WERI-Rb-1 (cell line): ENCODE data around the gene SLX9.

Source experiments
- DNase-seq: peaks from one replicate; pipeline ENCODE4 v3.0.0-alpha.2; 2020
- H3K27ac ChIP-seq: fragments of 250-450 bp; sonication (Bioruptor Pico); 2 replicates; pipeline ENCODE4 v1.5.1; 2020; ENCODE audit warnings: mild to moderate bottlenecking, moderate library complexity
- H3K27me3 ChIP-seq: fragments of 250-450 bp; sonication (Bioruptor Pico); 2 replicates; pipeline ENCODE4 v1.5.1; 2021; ENCODE audit warnings: mild to moderate bottlenecking, low read depth, moderate library complexity; ENCODE audit not compliant: insufficient read depth, severe bottlenecking
- H3K36me3 ChIP-seq: fragments of 250-450 bp; sonication (Bioruptor Pico); 2 replicates; pipeline ENCODE4 v1.5.1; 2020; ENCODE audit warnings: mild to moderate bottlenecking, moderate library complexity
- H3K4me3 ChIP-seq: 2 replicates; pipeline ENCODE4 v1.5.1; 2011; ENCODE audit warnings: low read depth, mild to moderate bottlenecking, control low read depth, low read length
- H3K9me3 ChIP-seq: fragments of 250-450 bp; sonication (Bioruptor Pico); 2 replicates; pipeline ENCODE4 v1.5.1; 2021; ENCODE audit warnings: mild to moderate bottlenecking, moderate library complexity; ENCODE audit not compliant: severe bottlenecking
- TF ChIP-seq, protein P1 (sequence below): IDR thresholded peaks from 2 replicates; pipeline ENCODE4 v1.5.1; 2011; ENCODE audit warnings: low read depth, mild to moderate bottlenecking, control low read depth, inconsistent platforms, low read length

Gene SLX9

DNA sequence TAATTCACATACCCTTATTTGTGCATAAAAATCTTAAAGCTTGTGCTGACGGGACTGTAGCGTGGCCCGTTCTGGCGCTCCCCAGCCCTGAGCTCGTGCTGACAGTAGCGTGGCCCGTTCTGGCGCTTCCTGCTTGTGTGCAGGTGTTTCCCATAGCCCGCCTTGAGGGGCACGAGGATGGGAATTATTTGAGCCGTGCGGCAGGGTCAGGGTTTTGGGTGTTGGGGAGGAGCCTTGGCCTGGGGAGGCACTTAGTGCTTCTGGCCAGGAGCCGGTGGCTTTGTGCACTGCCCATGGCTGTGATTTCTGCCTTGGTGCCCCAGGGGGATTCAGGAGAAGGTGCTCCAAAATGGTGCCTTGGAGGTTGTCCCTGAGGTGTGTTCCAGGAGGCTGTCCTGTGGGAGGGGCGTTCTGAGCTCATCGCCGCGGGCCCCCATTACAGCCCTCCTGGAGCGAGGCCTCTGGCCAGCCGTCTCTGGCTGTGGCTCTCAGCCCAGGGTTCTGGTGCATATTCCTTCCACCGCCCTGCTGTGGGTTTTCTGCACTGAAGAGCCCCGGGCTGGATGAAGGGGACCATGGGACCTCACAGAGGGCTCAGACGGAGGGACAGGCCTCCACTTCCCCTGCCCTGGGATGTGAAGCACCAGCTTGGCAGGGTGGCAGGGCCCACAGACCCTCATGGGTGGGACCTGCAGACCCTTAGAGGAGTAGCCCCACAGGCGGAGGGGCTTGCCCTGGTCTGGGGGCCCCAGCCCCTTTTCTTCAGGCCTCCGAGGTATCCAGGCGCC lies 6.6 kb downstream of the SLX9 start:
- Histone ChIP-seq H3K36me3 (peaks cover 89% of the 10 kb centered on the region), H3K4me3 (no peak overlapping the region), H3K27ac (no peak overlapping the region), H3K9me3 (no peaks in the 10 kb centered on the region), H3K27me3 (no peaks in the 10 kb centered on the region)
- TF ChIP-seq, protein P1, sequence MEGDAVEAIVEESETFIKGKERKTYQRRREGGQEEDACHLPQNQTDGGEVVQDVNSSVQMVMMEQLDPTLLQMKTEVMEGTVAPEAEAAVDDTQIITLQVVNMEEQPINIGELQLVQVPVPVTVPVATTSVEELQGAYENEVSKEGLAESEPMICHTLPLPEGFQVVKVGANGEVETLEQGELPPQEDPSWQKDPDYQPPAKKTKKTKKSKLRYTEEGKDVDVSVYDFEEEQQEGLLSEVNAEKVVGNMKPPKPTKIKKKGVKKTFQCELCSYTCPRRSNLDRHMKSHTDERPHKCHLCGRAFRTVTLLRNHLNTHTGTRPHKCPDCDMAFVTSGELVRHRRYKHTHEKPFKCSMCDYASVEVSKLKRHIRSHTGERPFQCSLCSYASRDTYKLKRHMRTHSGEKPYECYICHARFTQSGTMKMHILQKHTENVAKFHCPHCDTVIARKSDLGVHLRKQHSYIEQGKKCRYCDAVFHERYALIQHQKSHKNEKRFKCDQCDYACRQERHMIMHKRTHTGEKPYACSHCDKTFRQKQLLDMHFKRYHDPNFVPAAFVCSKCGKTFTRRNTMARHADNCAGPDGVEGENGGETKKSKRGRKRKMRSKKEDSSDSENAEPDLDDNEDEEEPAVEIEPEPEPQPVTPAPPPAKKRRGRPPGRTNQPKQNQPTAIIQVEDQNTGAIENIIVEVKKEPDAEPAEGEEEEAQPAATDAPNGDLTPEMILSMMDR, result no peak
- DNase-seq, result no peak

DNA sequence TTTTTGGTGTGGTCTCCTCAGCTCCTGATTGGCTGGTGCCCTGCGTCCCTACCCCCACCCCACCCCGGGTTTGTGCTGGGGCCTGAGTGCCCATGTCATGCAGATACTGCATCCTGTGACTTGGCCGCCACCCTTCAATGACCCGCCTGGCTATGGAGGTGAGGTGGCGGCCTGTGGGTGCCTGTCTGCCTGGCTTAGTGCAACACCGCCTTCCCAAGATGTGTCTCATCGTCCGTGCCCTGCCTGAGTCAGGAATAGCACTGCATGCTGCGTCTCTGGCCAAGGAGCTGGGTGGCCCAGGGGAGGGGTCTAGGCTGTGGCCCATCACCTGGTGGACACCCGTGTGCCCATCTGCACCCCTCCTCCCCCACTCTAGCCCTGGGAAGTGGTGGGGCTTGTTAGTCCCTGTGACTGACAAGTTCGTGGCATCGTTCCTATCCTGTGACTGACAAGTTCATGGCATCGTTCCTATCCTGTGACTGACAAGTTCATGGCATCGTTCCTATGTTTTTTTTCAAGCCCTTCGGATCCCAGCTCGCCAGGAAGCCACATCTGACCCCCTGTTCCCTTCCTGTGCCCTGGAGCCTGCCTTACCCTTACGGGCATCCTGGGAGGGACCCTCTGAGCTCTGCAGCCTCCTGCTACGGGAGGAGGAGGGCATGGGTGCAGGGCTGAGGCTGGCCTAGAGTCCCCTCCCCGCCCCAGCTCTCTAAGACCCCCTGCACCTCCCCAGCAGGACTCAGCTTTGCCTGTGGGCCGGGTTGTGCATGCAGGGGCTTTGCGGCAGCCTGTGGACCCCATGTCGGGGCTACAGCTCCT lies 7.5 kb downstream of the SLX9 start:
- no peaks in the 10 kb centered on the region for H3K9me3 ChIP-seq
- H3K27me3 ChIP-seq, result no peaks in the 10 kb centered on the region
- no peak overlapping the region for H3K4me3 ChIP-seq
- no peak overlapping the region for H3K27ac ChIP-seq
- DNase-seq, result no peak
- H3K36me3 ChIP-seq, result peaks cover 87% of the 10 kb centered on the region
- TF ChIP-seq, protein P1, result no peak

DNA sequence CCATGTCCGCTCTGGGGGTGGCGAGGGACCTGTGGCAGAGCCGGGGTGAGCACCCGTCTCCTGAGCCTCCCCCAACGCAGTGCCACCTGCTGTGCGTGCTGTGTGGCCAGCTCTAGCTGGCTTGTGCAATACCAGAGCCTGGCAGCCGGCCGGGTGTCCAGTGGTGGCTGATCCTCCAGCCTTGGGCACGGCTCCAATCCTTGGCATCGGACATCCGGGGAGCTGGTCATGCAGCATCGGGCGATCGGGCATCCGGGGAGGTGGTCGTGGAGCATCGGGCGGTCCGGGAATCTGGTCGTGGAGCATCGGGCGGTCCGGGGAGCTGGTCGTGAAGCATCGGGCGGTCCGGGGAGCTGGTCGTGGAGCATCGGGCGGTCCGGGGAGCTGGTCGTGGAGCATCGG lies 8.1 kb downstream of the SLX9 start:
- Histone ChIP-seq H3K36me3 (peaks cover 83% of the 10 kb centered on the region), H3K27me3 (no peaks in the 10 kb centered on the region), H3K9me3 (no peaks in the 10 kb centered on the region), H3K27ac (no peak overlapping the region), H3K4me3 (no peak overlapping the region)
- TF ChIP-seq, protein P1, result no peak
- peak; percentile 8 for DNase-seq

DNA sequence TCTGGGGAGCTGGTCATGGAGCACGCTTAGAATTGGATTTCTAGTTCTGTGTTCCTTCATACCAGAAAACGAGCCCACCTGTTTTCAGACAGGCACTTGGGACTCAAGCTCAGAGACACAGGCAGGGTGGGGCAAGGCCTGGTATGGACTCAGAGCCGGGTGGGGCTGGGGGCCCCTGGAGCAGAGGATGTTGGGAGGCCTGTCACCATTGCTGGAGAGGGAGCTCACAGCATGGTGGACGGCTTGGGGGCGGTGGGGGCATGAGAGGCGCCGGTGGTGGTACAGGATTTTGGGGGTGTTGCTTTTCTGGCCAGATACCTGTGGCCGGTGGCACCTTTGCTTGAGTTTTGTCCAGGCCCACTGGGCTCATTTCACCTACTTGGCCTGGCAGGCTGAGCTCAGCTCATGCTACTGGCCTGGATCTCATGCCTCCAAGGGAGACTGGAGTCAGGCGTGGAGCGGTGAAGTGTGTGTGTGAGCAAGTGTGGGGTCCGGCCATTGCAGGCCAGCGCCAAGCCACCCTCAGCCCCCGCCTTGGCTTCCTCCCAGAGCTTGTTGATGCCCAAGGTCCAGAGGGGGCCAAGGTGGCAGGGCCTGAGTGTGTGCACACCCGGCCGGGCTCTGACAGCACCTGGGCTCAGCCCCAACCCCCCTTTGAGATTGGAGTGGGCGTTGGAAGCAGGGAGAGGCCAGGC lies 8.7 kb downstream of the SLX9 start:
- Histone ChIP-seq H3K27ac (no peak overlapping the region), H3K36me3 (peaks cover 81% of the 10 kb centered on the region), H3K27me3 (no peaks in the 10 kb centered on the region), H3K4me3 (no peak overlapping the region), H3K9me3 (no peaks in the 10 kb centered on the region)
- DNase-seq, result peak; percentile 7
- TF ChIP-seq, protein P1, result no peak

DNA sequence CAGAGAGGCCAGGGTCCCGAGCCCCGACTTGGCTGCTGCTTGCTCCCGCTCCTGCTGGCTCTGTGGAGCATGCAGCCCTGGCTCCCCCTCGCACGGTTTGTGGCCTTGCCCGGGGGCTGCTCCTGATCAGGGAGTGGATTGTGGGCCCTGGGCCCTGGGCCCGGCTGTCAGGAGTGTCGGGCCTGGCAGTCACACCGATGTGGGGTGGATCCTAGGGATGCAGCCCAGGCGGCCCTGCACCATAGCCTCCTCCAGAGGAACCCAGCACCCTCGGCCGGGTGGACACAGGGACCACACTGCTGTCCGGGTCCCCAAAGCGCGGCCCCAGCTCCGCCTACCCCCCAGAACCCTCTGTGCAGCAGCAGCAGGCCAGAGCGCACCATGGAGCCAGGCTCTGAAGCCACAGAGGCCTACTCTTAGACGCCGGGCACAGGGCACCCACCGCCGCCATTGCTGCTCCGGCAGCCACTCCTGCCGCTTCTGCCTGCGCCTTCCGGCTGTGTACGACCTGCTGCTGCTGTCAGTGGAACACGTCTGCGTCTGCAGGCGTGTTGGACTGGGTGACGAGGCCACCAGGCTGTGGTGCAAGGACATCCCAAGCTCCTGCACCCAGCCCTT lies 9.4 kb downstream of the SLX9 start:
- TF ChIP-seq, protein P1, result no peak
- H3K36me3 ChIP-seq, result peaks cover 81% of the 10 kb centered on the region
- H3K27me3 ChIP-seq, result no peaks in the 10 kb centered on the region
- no peaks in the 10 kb centered on the region for H3K9me3 ChIP-seq
- DNase-seq, result no peak
- H3K4me3 ChIP-seq, result no peak overlapping the region
- no peak overlapping the region for H3K27ac ChIP-seq
